ENCODE measurements around the gene PLA2G6. TPM values are rescaled to one million over a fixed set of nuclear protein-coding genes. Genes with fewer than 3 reads are reported as not detected.

The PLA2G6 gene
- total RNA-seq, 4 donors from 2014 or later, result 12.9 to 24.2 (median 14.2) TPM

DNA sequence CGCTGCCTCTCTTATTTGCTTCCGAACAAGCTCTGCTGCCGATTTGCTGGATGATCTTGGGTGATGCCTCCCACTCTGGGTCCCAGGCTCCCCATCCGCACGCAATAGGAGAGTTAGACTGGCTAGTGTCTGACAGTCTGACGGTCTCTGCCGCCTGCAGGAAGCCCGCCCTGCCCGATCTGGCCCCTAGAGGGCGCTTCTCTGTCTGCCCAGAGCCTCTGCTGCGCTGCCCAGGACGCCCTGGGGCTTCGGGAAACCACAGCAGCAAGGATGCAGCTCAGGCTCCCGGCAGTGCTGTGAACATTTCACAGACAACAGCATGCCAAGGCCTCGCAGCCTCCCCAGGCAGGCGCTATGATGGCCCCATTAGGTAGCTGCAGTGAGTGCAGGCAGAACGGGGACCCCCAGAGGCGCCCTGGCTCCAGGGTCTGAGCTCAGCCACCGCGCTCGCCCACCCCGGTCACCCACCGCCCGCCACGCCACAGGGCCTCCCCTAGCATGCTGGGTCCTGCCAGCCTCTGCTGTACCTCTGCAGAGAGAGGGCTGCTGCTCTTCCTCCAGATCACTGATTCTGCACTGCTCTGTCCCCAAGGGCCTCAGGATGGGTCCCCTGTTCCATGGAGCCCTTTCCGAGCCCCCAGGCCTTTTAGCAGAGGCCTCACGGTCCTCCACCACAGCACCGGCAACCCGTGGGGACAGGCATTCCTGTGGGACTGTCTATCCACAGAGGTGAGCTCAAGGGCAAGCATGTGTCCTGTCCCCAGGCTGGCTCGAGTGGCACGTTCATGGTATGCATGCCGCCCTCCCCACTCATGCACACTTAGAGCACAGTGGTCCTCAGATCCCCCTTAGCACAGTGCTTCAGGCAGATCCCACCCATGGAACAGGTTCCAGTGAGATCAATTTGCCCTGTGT, 66.9 kb downstream of the PLA2G6 start:
- H3K9me3 ChIP-seq, result no peaks in the 10 kb centered on the region
- peaks cover 0 to 4% (median 0%) of the 10 kb centered on the region in 4 donors for H3K27me3 ChIP-seq
- H3K27ac ChIP-seq, result no peak overlapping the region
- intact Hi-C loops (cut with DNase I), result no loop called here
- H3K36me3 ChIP-seq, result peaks cover 0 to 32% (median 0%) of the 10 kb centered on the region in 3 donors
- WGBS, 2 donors, result 42 to 75% methylated on average over 2 to 9 of the region's 32 CpGs
- DNase-seq, result no peak
- H3K4me3 ChIP-seq, result no peak overlapping the region
- H3K4me1 ChIP-seq, result peaks cover 5 to 38% (median 18%) of the 10 kb centered on the region in 3 donors
- TF ChIP-seq POLR2A (IDR thresholded peaks at IDR 0.05), result no peak
- TF ChIP-seq, protein P1, sequence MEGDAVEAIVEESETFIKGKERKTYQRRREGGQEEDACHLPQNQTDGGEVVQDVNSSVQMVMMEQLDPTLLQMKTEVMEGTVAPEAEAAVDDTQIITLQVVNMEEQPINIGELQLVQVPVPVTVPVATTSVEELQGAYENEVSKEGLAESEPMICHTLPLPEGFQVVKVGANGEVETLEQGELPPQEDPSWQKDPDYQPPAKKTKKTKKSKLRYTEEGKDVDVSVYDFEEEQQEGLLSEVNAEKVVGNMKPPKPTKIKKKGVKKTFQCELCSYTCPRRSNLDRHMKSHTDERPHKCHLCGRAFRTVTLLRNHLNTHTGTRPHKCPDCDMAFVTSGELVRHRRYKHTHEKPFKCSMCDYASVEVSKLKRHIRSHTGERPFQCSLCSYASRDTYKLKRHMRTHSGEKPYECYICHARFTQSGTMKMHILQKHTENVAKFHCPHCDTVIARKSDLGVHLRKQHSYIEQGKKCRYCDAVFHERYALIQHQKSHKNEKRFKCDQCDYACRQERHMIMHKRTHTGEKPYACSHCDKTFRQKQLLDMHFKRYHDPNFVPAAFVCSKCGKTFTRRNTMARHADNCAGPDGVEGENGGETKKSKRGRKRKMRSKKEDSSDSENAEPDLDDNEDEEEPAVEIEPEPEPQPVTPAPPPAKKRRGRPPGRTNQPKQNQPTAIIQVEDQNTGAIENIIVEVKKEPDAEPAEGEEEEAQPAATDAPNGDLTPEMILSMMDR (IDR thresholded peaks at IDR 0.05), result peak; percentile 78 to 95 (median 90)

DNA sequence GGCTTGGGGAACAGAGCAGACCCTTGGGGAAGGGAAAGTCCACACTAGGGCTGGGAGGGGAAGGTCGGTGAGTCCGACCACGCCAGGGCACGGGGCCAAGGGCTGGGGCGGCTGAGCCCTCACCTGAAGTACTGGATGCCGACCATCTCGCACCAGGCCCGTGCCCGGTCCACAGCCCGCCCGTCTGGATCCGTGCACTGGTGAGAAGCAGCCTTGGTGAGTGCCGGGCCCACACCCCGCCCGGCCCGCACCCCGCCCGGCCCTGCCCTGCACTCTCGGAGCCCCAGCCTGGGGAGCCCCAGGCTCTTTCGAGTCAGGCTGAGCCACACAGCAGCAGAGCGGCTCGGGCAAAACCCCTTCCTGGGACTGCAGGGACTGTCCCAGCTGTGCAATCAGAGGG, 69.2 kb downstream of the PLA2G6 start:
- Histone ChIP-seq H3K27ac (no peak overlapping the region), H3K27me3 (peaks cover 0 to 4% (median 0%) of the 10 kb centered on the region in 4 donors), H3K4me1 (peaks cover 5 to 51% (median 22%) of the 10 kb centered on the region in 3 donors), H3K4me3 (no peak overlapping the region), H3K36me3 (peaks cover 0 to 24% (median 0%) of the 10 kb centered on the region in 3 donors), H3K9me3 (no peaks in the 10 kb centered on the region)
- no peak for DNase-seq
- intact Hi-C loops (cut with DNase I), result no loop called here
- 70 to 82% methylated on average over 2 to 13 of the region's 22 CpGs for WGBS, 2 donors
- TF ChIP-seq POLR2A (IDR thresholded peaks at IDR 0.05), result no peak
- TF ChIP-seq, protein P1 (IDR thresholded peaks at IDR 0.05), result no peak

DNA sequence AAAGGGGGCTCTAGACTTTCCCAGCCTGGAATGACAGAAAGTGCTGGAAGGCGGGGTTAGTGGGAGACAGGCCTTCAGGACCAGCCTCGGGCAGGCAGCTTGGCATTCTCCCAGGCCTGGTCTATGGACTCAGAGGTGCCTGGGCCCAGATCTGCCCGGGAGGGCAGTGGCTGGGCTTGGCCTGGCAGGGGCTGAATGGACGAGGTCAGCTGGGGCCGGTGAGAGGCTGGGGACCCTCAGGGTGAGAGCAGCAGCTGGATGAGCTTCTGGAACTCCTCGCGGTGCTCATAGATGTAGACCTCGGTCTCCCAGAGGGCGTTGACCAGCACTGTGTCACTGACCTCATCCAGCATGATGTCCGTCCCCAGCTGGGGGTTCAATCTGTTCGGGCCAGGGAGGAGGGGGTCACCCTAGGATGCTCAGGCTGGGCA, 69.7 kb downstream of the PLA2G6 start:
- DNase-seq, result no peak
- TF ChIP-seq POLR2A (IDR thresholded peaks at IDR 0.05), result no peak
- TF ChIP-seq, protein P1 (IDR thresholded peaks at IDR 0.05), result no peak
- no peaks in the 10 kb centered on the region for H3K9me3 ChIP-seq
- H3K27ac ChIP-seq, result no peak overlapping the region
- no peak overlapping the region for H3K4me3 ChIP-seq
- peaks cover 5 to 51% (median 22%) of the 10 kb centered on the region in 3 donors for H3K4me1 ChIP-seq
- peaks cover 0 to 4% (median 0%) of the 10 kb centered on the region in 4 donors for H3K27me3 ChIP-seq
- H3K36me3 ChIP-seq, result peaks cover 0 to 24% (median 0%) of the 10 kb centered on the region in 3 donors
- WGBS, 2 donors, result 83 to 86% methylated on average over 5 to 7 of the region's 11 CpGs
- intact Hi-C loops (cut with DNase I), result no loop called here

DNA sequence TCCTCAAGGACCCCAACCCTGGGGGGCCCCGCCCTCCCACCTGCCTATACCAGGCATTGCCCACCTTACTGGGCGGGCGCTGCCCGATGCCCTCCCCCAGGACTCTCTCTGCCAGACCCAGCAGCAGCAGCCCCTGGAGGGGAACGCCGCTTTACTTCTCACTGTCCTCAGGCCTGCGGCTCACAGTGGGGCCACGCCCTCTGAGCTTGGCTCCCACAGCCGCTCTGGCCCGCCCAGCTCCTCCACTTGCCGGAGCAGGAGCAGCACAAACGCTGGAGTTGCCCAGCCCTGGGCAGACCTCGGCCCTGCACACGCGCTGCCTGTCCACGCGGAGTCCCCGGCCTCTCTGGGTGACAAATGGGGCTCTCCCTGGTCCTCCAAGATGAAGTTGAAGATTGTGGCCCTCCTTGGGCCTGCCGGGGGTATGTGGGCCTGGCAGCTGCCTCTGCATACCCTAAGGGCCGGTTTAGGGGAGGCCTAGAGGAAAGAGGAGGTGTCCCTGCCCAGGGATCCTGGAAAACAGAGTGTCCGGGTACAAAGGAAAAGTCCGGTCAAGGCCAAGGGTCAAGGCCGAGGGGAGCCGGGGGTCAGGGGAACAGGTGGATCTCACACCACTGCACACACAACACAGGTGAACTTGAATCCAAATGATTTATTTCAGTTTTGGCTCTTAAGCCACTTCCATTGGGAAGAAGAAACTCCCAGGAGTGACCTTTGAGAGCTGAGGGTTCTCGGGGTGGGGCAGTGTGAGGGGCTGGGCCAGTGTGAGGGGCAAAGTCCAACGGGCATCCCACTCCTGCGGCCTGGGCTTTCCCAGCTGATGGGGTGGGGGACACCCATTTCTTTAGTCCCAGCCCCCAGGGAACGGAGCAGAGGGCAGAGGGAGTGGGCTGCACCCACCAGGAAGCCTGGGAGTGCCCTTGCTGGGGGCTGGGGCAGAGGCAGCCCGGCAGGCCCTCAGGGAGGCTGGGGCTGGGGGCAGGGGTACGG, 70.5 kb downstream of the PLA2G6 start:
- peak overlapping the region in 3 of 4 donors; percentile 2 to 56 (median 49) for H3K27ac ChIP-seq
- H3K4me3 ChIP-seq, result no peak overlapping the region
- peaks cover 0 to 4% (median 0%) of the 10 kb centered on the region in 4 donors for H3K27me3 ChIP-seq
- peaks cover 5 to 51% (median 22%) of the 10 kb centered on the region in 3 donors for H3K4me1 ChIP-seq
- TF ChIP-seq, protein P1 (IDR thresholded peaks at IDR 0.05), result no peak
- no peak for TF ChIP-seq POLR2A (IDR thresholded peaks at IDR 0.05)
- no peaks in the 10 kb centered on the region for H3K9me3 ChIP-seq
- H3K36me3 ChIP-seq, result peaks cover 0 to 24% (median 0%) of the 10 kb centered on the region in 3 donors
- WGBS, 2 donors, result 73 to 84% methylated on average over 5 to 9 of the region's 30 CpGs
- intact Hi-C loops (cut with DNase I), result no loop called here
- DNase-seq, result no peak

All from esophagus squamous epithelium (tissue), 5 donors.